Osteoblast (primary cell): ENCODE data around the gene MAST3. TPM values are rescaled to one million over a fixed set of nuclear protein-coding genes. Genes with fewer than 3 reads are reported as not detected.

Source experiments
- DNase-seq: peaks from one replicate; pipeline ENCODE4 v3.0.0; 2011; ENCODE audit warnings: low spot score, mixed read lengths; ENCODE audit not compliant: insufficient read length; ENCODE audit errors: missing footprints
- H2AFZ ChIP-seq: 2 replicates; pipeline ENCODE4 v1.6.0; 2011; ENCODE audit warnings: mild to moderate bottlenecking, low read length
- H3K27ac ChIP-seq: 2 replicates; pipeline ENCODE4 v1.5.1; 2011; ENCODE audit warnings: mild to moderate bottlenecking, low read depth, low read length, moderate library complexity
- H3K27me3 ChIP-seq: 2 replicates; pipeline ENCODE4 v1.6.0; 2012; ENCODE audit warnings: mild to moderate bottlenecking, control low read depth, inconsistent platforms, low read length, moderate library complexity; ENCODE audit not compliant: insufficient read depth
- H3K36me3 ChIP-seq: 2 replicates; pipeline ENCODE4 v1.5.1; 2011; ENCODE audit warnings: mild to moderate bottlenecking, low read length, control low read depth, moderate library complexity; ENCODE audit not compliant: insufficient read depth
- H3K4me1 ChIP-seq: 2 replicates; pipeline ENCODE4 v1.5.1; 2011; ENCODE audit warnings: mild to moderate bottlenecking, low read length, control low read depth, moderate library complexity; ENCODE audit not compliant: insufficient read depth
- H3K4me2 ChIP-seq: 2 replicates; pipeline ENCODE4 v1.6.0; 2011; ENCODE audit warnings: mild to moderate bottlenecking, low read length; ENCODE audit not compliant: insufficient read depth
- H3K4me3 ChIP-seq: fragments of 200-600 bp; sonication (generic); 3 replicates; pipeline ENCODE4 v1.5.1; 2012; ENCODE audit warnings: mild to moderate bottlenecking, low read length, inconsistent platforms; ENCODE audit not compliant: insufficient read depth
- H3K79me2 ChIP-seq: 2 replicates; pipeline ENCODE4 v1.6.0; 2012; ENCODE audit warnings: mild to moderate bottlenecking, low read length, control low read depth, inconsistent platforms; ENCODE audit not compliant: insufficient read depth
- H3K9me3 ChIP-seq: 2 replicates; pipeline ENCODE4 v1.5.1; 2011; ENCODE audit warnings: low read depth, low read length, control low read depth
- H4K20me1 ChIP-seq: 2 replicates; pipeline ENCODE4 v1.6.0; 2012; ENCODE audit warnings: mild to moderate bottlenecking, low read length, control low read depth; ENCODE audit not compliant: insufficient read depth
- CTCF ChIP-seq: IDR thresholded peaks from 2 replicates; pipeline ENCODE4 v1.5.1; 2011; ENCODE audit warnings: mild to moderate bottlenecking, low read depth, low read length, moderate library complexity; ENCODE audit errors: extremely low read depth
- total RNA-seq: library from RNA; depleted of rRNA; stranded (reverse); fragments of >200 nt; gene quantifications from 2 replicates; pipeline ENCODE4 v1.2.3, GENCODE V29; 2012

MAST3 gene
- total RNA-seq, 1 donor: 5.4 TPM

- Histone ChIP-seq H4K20me1 (no peaks in the 10 kb centered on the region), H3K9me3 (no peaks in the 10 kb centered on the region), H3K27ac (no peak overlapping the region), H3K4me3 (no peak overlapping the region), H3K27me3 (no peaks in the 10 kb centered on the region), H2AFZ (no peak overlapping the region), H3K4me1 (no peaks in the 10 kb centered on the region), H3K4me2 (no peak overlapping the region), H3K79me2 (no peaks in the 10 kb centered on the region), H3K36me3 (peaks cover 39% of the 10 kb centered on the region)
- no peak for TF ChIP-seq CTCF
- DNase-seq: no peak
Measured at GRCh38 chr19:18145391-18145999, 47.9 kb downstream of the MAST3 start.

DNA sequence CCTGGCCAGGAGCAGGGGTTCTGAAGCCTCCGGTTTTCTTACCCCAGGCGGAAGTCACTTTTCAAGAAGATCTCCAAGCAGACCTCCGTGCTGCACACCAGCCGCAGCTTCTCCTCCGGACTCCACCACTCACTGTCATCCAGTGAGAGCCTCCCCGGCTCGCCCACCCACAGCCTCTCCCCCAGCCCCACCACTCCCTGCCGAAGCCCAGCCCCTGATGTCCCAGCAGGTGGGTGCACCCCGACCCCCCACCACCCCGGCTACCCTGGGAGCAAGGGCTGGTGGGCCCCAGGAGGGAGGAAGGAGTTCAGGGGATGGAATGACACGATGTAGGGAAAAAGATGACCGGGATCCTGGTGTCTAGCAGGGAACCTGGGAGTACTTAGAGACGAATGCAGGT, 49.8 kb downstream of the MAST3 start:
- no peaks in the 10 kb centered on the region for H3K27me3 ChIP-seq
- H4K20me1 ChIP-seq: no peaks in the 10 kb centered on the region
- no peaks in the 10 kb centered on the region for H3K79me2 ChIP-seq
- H3K4me2 ChIP-seq: no peak overlapping the region
- H3K36me3 ChIP-seq: peaks cover 32% of the 10 kb centered on the region
- H3K9me3 ChIP-seq: no peaks in the 10 kb centered on the region
- H3K4me3 ChIP-seq: no peak overlapping the region
- TF ChIP-seq CTCF: no peak
- H3K27ac ChIP-seq: no peak overlapping the region
- no peak overlapping the region for H2AFZ ChIP-seq
- no peak for DNase-seq
- peaks cover 8% of the 10 kb centered on the region for H3K4me1 ChIP-seq

GRCh38 chr19:18149596-18149975, 52.0 kb downstream of the MAST3 start:
- no peak overlapping the region for H2AFZ ChIP-seq
- DNase-seq: no peak
- H3K4me3 ChIP-seq: no peak overlapping the region

More at GRCh38 chr19:18149596-18149975, 52.0 kb downstream of the MAST3 start:
- Histone ChIP-seq H3K9me3 (no peaks in the 10 kb centered on the region), H3K36me3 (peaks cover 18% of the 10 kb centered on the region), H4K20me1 (peaks cover 8% of the 10 kb centered on the region), H3K27ac (no peak overlapping the region), H3K4me2 (no peak overlapping the region), H3K4me1 (peaks cover 18% of the 10 kb centered on the region), H3K79me2 (peaks cover 14% of the 10 kb centered on the region), H3K27me3 (no peaks in the 10 kb centered on the region)
- TF ChIP-seq CTCF: no peak
